ENCODE data around the gene NDUFB7.
A peak's percentile ranks its signal among the peaks of the same experiment; 100 is the strongest.

Gene NDUFB7

DNA sequence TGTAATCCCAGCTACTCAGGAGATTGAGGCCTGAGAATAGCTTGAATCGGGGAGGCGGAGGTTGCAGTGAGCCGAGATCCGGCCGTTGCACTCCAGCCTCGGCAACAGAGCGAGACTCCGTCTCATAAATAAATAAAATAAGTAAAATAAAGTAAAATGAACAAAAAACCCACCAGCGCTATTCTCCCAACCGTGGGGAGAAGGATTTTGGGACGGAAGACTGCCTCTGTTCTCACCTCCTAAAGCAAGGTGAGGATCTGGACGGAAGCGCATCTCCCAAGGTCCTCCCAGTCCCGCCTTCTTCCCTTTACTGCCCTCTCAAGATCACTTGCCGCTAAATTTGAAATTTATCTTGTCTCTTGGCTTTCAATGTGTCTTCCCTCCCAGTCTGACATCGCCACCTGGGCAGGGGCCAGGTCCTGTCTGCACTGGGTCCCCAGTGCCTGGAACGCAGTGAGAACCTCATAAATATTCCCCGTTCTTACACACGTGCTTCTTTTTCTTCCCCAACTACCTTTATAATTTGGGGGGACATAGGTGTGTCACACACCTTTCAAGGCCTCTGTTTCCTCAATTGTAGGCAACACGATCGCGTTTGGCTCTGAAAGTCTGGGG, 52.5 kb downstream of the NDUFB7 start:
- DNase-seq, result no peak

DNA sequence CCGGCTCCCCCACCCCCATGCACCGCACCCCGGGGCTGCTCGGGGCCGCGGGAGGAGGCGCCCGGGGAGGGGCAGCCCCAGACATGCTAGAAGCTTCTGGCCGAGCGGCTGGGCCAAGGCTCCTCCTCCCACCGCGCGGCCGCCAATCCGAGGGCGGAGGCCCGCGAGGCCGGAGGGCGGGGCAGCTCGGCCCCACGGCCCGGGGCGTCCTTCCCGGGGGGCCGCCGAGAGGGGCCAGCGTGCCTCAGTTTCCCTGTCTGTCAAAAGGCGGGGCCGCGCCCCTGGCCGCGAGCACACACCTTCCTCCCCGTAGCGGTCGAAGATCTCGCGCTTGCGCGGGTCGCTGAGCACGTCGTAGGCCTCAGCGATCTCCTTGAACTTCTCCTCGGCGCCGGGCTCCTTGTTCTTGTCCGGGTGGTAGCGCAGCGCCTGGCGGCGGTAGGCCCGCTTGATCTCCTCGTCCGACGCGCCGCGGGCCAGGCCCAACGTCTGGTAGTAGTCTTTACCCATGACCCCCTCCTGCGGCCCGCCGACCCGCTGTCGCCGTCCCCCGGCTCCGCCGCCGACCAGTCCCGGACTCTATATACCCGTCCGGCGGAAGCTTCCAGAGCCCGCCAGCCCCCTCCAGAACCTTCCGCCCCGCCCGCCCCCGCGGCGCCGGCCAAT, 53.9 kb downstream of the NDUFB7 start, which contains the start of gene DNAJB1:
Gene DNAJB1, minus strand, starts transcription at position 558 of the 666 bp plus-strand sequence. Its CDS starts 48 bp downstream, at position 510.
- peak; percentile 48 for DNase-seq

DNA sequence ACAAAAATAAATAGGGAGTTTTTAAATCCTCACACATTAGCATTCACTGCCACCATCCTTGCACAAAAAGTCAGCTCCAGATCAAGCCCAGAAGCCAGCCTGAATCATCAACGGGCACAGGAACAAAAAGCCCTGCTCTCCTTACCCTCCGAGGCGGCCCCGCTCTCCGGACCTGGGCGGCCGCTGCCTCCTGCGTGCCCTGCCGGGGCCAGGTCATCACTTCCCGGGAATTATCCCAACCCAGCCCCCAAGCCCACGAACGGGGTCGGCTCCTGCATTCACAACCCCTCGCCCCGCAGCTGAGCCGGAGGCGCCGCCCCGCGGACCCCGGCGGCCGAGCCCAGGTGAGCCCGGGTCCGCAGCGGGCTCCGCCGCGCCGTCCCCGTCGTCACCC, 54.4 kb downstream of the NDUFB7 start:
- DNase-seq, result no peak

DNA sequence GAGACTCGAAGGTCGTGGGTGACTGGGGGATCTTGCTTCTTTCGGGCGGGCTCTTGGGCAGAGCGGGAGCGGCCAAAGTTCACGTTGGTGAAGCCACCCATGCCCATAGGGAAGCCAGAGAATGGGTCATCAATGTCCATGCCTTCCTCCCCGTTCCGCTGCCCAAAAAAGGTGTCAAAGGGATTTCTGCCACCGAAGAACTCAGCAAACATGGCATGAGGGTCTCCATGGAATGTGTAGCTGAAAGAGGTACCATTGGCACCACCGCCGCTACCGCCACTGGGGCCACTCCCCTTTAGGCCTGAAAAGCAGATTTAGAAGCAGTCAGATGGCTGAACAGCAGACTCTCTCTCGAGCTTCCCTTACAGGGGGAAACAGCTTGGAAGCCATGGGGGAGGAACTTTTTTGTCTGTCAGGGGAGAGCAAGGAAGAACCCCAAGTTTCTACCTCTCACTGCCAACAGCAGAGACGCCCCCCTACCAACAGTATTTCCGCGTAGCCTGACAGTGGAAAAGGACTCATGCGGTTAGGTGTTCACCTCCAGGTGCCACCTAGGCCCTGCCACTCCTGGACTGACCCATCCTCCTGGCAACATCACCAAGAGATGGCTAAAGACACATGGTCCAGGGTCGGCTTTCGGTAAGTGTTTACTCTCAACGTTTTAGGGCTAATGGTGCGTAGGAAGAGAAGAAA, 55.0 kb downstream of the NDUFB7 start:
- no peak for DNase-seq

Data from NCI-H1105 treated with DMSO at 0.1 percent for 48 hours (cell line).